Dermis microvascular lymphatic vessel endothelial cell (primary cell): ENCODE results near the gene OR4X1. TPM values are rescaled to one million over a fixed set of nuclear protein-coding genes. Genes with fewer than 3 reads are reported as not detected.
"Not testable (repeated sequence)": the region's sequence is repeated elsewhere in the genome, so short reads cannot be mapped to it uniquely, and the experiment has no call there.

Source experiments
- DNase-seq, 2 donors: peaks; one replicate each; pipeline versions ENCODE4 v3.0.0 to v3.0.0-alpha.2; 2010; ENCODE audit warnings: low read depth in 2 of 2
- total RNA-seq: library from RNA; depleted of rRNA; stranded (reverse); fragments of >200 nt; gene quantifications from 2 replicates; pipeline ENCODE4 v1.2.1, GENCODE V29; 2014

The OR4X1 gene, protein sequence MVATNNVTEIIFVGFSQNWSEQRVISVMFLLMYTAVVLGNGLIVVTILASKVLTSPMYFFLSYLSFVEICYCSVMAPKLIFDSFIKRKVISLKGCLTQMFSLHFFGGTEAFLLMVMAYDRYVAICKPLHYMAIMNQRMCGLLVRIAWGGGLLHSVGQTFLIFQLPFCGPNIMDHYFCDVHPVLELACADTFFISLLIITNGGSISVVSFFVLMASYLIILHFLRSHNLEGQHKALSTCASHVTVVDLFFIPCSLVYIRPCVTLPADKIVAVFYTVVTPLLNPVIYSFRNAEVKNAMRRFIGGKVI
- not detected in 2 replicates for total RNA-seq

DNA sequence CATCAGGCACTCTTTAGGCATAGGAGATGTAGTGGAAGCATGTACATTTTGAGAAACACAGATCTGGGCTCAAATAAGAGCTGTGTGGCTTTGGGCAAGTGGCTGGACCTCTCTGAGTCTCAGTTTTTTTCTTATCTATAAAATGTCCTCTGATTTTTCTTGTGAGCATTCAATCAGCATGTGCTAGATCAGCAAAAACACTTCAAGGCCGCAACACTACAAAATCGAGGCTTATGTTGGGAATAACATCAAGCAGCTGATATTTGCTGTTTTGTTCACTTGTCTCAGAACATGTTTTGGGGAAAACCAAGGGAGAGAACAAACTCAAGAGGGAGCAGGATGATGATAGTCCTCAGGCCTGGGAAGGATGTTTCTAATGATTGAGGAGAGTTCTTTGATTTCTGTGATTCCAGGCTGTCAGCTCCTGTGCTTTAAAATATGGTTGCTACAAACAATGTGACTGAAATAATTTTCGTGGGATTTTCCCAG lies at the start of gene OR4X1:
TSS of gene OR4X1 (plus strand) at position 439 of the 489 bp plus-strand sequence. CDS start at position 439, 0 bp downstream.
- no peak for DNase-seq

DNA sequence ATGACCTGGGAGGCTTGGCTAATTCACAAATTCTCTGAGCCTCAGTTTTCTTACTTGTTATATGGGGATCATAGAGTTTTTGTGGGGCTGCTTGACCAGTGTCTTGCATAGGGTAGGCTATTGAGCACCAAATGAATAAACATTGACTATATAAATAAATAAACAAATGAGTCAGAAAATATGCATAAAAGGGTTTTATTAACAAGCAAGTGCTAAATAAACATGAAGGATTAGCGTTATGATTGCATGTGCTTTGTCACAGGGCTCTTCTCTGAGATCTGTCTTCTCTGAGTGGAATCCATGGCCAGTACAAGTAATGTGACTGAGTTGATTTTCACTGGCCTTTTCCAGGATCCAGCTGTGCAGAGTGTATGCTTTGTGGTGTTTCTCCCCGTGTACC lies 47.2 kb upstream of the OR4X1 start, which contains the start of gene OR4B1:
TSS of gene OR4B1 (plus strand) at position 301 of the 400 bp plus-strand sequence. CDS start at position 301, 0 bp downstream.
- DNase-seq: no peak

- no peak for DNase-seq
Measured at GRCh38 chr11:48228761-48229160, 34.9 kb upstream of the OR4X1 start.

DNA sequence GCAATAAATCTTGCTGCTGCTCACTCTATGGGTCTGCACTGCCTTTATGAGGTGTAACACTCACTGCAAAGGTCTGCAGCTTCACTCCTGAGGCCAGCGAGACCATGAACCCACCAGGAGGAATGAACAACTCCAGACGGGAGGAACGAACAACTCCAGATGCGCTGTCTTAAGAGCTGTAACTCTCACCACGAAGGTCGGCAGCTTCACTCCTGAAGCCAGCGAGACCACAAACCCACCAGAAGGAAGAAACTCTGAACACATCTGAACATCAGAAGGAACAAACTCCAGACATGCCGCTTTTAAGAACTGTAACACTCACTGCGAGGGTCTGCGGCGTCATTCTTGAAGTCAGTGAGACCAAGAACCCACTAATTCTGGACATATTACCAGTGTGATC lies 33.6 kb upstream of the OR4X1 start:
- DNase-seq: not testable (repeated sequence)

DNA sequence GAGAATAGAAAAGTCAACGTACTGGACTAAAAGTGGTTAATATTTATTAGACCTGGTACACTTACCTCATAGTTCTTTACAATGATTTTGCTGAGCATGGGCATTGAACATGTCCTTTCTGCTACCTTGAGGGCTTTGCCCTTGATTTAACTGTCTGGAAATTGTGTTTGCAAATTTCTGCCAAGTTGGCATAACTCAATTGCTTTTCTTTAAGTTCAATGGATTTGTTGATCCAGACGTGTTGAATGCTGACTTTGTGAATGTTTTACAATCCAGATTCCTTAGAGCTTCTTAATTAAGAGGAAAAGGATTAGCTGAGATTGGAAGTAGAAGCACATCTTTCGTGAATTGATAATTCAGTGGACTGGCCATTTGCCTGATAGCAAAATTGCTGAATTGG lies 25.9 kb upstream of the OR4X1 start:
- DNase-seq: no peak

DNA sequence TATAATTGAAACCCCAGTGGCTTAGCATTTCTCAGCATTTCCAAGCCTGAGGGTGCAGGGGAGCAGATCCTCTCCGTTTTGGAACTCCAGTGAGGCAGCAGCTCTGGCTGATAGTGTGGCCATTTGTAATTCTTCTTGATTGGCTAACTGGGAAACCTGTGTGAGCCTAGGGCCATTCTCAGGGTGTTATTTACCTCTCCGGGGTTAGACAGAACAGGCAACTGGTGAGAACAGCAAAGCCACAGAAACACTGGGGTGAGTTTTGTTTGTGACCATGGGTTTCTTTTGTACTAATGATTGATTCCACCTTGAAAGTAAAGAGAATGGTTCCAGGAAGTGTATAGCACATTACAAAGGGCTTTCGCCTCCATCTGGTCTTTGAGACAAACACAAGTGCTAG lies 21.2 kb upstream of the OR4X1 start:
- DNase-seq: no peak

GRCh38 chr11:48244804-48245203 lies 18.9 kb upstream of the OR4X1 start, which contains the start of gene OR4X2:
Gene OR4X2 (plus strand): TSS chr11:48245104. CDS start chr11:48245104, 0 bp downstream.
- DNase-seq: no peak

GRCh38 chr11:48248902-48249301 lies 14.8 kb upstream of the OR4X1 start:
- DNase-seq: no peak

GRCh38 chr11:48261600-48261999 lies 2.1 kb upstream of the OR4X1 start:
- DNase-seq: no peak

DNA sequence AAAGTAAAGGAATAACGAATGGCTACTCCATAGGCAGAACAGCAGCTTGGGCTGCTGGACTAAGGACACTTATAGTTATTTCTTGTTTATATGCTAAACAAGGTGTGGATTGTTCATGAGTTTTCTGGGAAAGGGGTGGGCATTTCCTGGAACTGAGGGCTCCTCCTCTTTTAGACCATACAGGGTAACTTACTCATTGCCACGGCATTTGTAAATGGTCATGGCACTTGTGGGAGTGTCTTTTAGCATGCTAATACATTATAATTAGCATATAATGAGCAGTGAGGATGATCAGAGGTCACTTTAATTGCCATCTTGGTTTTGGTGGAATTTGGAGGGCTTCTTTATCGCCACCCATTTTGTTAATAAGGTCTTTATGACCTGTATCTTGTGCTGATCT lies 7.0 kb downstream of the OR4X1 start:
- DNase-seq: no peak

DNA sequence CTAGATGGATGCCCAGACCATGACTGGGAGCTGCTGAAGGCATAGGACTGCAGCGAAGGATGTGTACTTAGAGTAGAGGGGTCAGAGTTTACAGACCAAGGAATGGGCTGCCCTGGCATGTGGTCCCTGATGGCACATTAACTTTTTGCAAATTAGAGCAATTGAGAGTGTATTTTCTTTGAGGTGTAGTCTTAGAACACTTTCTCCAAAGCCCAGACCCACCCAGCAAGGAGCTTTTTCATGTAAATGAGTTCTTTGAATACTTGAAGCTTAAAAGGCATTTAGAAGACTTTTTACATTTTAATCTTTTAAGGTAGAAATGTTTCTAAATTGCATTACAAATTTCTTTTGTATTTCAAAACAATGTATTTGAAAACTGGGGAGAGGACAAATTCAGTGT lies 8.9 kb downstream of the OR4X1 start:
- DNase-seq: no peak

- DNase-seq: no peak
Measured at GRCh38 chr11:48305923-48306322, 42.3 kb downstream of the OR4X1 start, which contains the start of gene OR4S1. Gene OR4S1 (plus strand): TSS chr11:48306223. CDS start chr11:48306223, 0 bp downstream.

GRCh38 chr11:48307760-48308386 lies 44.2 kb downstream of the OR4X1 start:
- peak; percentile 21 to 51 for DNase-seq

DNA sequence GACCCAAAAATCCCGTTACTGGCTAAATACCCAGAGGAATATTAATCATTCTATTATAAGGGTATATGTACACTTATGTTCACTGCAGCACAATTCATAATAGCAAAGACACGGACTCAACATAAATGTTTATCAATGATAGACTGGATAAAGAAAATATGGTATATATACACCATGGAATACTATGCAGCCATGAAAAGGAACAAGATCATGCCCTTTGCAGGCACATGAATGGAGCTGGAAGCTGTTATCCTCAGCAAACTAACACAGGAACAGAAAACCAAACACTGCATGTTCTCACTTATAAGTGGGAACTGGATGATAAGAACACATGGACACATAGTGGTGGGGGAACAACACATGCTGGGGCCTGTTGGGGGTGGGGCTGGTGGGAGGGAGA lies 49.9 kb downstream of the OR4X1 start:
- DNase-seq: not testable (repeated sequence)

Other genes starting within 250 kb of the OR4X1 start
- not detected in 2 replicates for gene OR4B1, start 47.1 kb upstream of the OR4X1 start, total RNA-seq
- not detected in 2 replicates for gene OR4X2, start 18.8 kb upstream of the OR4X1 start, total RNA-seq
- gene OR4S1, start 42.4 kb downstream of the OR4X1 start, total RNA-seq: not detected in 2 replicates
- gene OR4C3, start 61.1 kb downstream of the OR4X1 start, total RNA-seq: not detected in 2 replicates
- not detected in 2 replicates for gene OR4C5, start 102.6 kb downstream of the OR4X1 start, total RNA-seq
- not detected in 2 replicates for gene OR4A47, start 224.9 kb downstream of the OR4X1 start, total RNA-seq